Non-pigmented ciliary epithelial cell (primary cell): ENCODE data around the gene DNAJC16.
A peak's percentile ranks its signal among the peaks of the same experiment; 100 is the strongest.
"Not testable (repeated sequence)": the region's sequence is repeated elsewhere in the genome, so short reads cannot be mapped to it uniquely, and the experiment has no call there.

Experiments
- DNase-seq: peaks from one replicate; pipeline ENCODE4 v3.0.0-alpha.2; 2010; ENCODE audit warnings: low read depth

Gene DNAJC16

GRCh38 chr1:15583016-15583706, 56.5 kb downstream of the DNAJC16 start:
- no peak for DNase-seq

- no peak for DNase-seq
These were observed 58.1 kb downstream of the DNAJC16 start, which contains the start of gene AGMAT for GRCh38 chr1:15584489-15585363. TSS of gene AGMAT (minus strand) at chr1:15585051. CDS start at chr1:15584967, 84 bp downstream.

DNA sequence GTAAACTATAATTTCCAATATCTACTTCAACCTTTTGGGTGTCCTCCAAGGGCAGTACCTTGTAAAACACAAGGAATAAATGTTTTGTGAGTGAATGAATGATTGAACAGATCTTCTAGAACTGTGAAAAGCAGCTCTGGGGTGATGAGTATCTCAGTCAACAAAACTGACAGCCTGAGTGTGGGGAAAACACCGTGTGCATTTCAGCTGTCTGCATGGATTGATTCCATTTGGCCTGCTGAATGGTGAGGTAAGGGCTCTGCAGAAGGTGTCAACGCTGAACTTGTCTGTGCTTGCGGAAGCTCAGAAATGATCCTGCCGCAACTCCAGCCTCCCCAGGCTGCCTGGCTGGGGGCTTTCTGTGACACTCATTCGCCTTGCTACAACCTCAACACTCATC, 65.6 kb downstream of the DNAJC16 start:
- DNase-seq: no peak

DNA sequence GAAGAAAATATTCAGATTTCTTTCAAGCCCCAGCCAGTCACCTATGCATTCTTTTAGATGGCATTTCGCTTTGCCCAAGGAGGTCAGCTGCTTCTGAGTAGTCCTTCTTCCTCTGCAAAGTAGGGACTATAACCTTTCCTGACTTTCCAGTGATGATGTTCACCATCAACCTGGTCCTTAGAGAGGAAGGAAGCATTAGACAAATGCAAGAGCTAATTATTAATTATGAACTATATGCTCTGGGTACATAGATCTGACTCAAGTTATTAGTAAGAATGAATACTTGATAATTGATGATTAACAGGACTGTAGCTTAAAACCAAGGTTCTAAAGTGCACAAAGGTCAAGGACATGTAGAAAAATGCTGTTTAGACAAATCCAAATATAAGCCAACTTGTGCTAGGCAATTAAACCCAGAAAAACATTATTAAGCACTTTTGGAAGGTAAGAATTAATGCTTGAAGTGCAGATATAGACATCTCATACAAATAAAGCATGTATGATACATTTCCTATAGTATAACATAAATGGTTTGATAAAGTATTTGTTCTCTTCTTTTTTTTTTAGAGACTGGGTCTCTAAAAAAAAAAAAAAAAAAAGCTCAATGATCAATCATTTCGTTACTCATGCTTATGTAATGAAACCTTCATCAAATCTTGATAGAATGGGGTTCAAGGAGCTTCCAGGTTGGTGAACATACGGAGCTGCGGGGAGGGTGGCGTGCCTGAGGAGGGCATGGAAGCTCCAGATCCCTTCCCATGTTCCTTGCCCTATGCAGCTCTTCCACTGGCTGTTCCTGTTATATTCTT, 69.4 kb downstream of the DNAJC16 start:
- DNase-seq: no peak

DNA sequence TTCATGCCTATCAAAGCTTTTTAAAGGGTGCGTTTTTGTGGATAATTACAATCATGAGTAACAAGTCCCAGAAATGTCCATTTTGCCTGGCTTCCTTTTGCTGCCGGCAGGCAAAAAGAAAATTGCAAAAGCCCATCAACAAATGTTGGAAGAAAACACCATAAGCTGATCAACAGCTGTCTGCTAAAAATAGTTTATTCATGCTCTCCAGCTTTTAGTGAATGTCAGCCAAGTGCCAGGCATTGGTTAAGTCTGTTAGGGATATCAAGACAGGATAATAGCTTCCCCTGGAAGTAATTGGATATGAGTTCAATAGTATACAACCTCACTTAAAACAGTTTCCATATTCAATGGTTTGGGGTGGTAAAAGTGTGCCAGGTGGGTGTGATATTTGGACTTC, 71.8 kb downstream of the DNAJC16 start:
- no peak for DNase-seq

DNA sequence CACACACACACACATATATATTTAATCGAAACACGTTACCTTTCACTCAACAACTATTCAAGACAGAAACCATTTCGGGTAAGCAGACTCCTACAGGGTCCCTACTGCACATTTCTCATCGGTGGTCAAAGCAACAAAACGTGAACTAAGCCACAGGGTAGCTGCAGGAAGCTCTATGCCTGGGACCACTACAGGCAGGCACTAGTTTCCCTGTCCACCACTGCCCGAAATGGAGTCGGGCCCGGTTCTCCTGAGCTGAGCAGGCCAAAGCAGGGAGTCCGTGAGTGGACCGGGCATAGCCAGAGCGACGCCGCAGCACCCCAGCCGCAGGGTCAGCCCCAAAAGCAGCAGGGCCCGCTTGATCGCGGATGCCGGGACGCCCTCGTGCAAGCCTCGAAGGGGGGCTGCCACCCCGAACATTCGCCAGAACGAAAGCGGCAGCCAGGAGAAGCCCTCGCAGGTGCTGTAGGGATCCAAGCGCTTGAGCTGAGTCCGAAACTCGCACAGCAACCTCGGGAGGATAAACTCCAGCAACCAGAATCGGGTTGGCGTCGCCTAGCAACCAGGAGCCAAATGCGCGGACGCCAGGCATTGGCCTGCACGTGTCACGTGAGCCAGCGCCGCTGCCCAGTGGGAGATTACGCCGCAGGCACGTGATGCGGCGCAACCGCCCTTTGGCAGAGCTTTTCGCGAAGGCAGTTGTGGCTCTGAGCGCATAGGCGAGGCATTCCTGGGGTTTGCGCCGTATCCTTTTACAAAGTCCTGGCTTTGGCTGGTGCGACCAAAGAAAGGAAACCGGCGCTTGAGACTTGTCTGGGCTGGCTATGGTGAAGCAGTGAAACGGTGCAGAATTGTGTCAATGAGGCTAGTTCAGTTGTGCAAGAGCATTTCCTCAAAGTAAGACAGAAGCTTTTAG, 76.7 kb downstream of the DNAJC16 start:
- DNase-seq: peak; percentile 85

GRCh38 chr1:15603966-15604282, 77.3 kb downstream of the DNAJC16 start:
- DNase-seq: not testable (repeated sequence)

GRCh38 chr1:15604400-15604799, 77.8 kb downstream of the DNAJC16 start:
- not testable (repeated sequence) for DNase-seq

DNA sequence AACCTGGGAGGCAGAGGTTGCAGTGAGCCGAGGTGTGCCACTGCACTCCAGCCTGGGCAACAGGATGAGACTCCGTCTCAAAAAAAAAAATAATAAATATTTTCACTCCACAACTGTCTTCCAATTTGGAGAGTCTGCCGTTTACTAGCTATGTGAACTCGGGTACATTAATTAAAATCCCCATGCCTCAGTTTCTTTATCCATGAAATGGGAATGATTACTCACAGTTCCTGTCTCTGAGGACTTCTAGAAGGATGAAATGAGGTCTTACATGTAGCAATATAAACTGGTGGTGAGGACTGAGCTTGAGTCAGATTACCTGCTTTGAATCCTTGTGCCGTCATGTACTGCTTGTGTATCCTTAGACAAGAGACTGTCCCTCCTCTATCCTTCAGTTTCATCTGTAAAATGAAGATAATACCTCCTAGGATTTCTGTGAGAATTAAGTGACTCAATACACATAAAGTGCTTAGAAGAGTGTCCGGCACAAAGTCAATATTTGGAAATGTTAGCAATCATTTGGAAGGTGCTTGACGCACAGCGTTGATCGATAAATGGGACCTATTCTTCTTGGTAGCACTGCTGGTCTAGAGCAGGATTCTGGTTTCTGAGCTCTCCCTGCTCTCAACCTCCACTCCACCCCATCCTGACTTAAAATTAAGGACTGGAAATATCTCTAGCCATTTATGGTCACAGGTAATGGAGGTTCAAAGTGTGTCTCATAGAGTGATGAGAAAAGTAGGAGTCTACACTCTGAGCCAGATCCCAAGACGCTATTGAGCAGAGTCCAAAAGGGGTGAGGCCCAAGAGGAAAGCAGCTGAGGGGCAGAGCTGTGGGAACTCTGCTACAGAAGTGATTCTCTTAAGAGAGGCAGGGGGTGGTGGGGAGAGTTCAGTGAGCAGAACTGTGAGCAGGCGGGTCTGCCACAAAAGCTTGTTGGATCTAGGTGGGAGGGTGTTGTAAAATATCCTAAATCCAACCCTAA, 79.0 kb downstream of the DNAJC16 start:
- no peak for DNase-seq

- DNase-seq: no peak
These were observed 83.0 kb downstream of the DNAJC16 start for GRCh38 chr1:15609631-15610030.

GRCh38 chr1:15610167-15610566, 83.5 kb downstream of the DNAJC16 start:
- DNase-seq: no peak

DNA sequence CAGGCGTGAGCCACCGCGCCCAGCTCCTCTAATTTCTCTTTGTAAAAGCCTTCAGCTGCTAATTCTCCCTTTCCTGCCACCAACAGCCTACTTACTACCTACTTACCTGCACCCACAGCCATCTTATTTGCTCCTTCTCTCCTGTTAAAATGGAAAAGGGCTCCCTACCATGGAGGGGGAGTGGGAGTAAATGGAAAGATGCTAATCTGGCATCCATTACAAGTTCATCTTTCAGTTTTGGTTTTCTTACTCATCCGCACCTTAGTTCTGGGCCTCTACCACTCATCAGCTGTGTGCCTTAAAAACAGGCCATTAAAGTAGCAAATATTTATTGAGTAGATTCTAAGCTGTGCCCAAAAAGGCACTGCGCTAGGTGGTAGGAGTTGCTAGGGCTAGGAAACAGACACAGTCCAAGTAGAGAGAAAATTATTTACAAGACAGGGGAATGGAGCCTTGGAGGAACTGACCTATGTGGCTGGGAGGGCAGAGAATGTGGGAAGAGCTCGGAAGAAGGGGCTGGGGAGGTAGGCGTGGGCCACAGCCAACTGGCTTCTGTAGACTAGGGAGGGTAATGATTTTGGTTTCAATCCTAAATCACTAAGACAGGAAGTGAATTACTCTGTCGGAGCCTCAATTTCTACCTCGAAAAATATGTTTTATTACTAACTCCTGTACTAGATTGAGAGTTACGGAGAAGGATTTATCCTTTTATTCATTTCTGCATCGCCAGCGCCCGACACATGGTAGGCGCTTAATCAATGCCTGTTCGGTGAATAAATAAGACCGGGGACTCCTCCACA, 89.9 kb downstream of the DNAJC16 start:
- no peak for DNase-seq

DNA sequence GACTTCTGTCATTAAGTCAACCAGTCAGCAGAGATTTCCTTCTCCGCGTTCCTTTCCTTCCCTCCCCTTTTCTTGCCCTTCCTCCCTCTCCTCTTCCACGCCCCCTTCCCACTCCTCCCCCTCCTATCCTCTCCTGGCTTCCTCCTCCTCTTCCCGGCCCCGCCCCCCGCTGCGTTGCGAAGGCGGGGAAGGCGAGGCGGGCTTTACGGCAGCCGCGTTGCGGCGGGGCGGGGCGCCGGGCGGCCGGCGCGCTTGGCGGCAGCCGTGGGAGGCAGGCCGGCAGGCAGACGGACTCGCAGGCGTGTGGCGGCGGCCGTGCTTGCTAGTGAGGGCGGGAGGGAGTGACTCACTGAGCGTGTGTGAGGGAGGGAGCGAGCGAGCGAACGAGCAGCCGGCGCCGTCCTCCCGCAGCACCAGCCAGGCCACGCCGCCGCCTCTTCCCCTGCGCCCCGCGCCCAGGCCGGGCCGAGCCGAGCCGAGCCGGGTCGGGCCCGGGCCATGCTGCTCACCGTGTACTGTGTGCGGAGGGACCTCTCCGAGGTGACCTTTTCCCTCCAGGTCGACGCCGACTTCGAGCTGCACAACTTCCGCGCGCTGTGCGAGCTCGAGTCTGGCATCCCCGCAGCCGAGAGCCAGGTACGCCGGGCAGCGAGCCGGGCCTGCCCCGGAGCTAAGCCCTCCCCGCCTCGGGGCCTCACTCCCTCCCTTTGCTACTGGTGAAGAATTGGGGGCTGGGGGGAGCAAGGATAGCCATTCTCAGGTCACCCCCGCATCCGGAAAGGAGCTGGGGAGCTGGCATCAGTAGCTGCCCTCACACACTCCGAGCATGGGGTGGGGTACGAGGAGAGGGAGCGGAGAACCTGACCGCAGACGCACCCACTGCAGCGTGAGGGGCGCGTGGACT, 90.8 kb downstream of the DNAJC16 start, which contains the start of gene DDI2:
TSS of gene DDI2 (plus strand) at position 286 of the 904 bp plus-strand sequence. CDS start at position 499, 213 bp downstream.
- DNase-seq: peak; percentile 93

DNA sequence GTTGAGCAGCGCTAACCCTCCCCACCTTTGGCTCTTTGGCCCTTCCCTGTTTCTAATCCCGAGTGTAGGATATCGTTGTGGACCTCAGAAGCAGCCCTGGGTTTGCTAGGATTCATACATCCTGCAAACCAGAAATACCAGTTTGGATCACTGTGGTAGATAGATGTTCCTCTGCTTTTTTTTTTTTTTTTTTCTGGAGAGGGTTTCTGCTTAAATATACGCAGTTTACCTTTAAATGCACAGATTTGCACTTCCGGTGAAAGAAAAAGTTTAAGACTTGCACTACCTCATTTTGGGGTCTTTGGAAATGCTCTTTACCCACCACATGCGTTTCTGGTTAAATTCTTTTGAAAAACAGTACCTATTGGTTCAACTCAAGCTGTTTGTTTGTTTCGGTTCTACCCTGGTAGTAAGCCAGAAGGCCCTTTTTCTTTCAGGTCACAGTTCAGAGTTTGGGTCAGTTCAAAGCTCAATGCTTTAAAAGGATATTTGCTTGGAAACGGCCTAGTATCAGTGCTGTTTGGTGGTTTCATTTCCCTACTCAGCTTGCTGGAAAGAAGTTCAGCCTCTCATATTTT, 91.5 kb downstream of the DNAJC16 start:
- no peak for DNase-seq

DNA sequence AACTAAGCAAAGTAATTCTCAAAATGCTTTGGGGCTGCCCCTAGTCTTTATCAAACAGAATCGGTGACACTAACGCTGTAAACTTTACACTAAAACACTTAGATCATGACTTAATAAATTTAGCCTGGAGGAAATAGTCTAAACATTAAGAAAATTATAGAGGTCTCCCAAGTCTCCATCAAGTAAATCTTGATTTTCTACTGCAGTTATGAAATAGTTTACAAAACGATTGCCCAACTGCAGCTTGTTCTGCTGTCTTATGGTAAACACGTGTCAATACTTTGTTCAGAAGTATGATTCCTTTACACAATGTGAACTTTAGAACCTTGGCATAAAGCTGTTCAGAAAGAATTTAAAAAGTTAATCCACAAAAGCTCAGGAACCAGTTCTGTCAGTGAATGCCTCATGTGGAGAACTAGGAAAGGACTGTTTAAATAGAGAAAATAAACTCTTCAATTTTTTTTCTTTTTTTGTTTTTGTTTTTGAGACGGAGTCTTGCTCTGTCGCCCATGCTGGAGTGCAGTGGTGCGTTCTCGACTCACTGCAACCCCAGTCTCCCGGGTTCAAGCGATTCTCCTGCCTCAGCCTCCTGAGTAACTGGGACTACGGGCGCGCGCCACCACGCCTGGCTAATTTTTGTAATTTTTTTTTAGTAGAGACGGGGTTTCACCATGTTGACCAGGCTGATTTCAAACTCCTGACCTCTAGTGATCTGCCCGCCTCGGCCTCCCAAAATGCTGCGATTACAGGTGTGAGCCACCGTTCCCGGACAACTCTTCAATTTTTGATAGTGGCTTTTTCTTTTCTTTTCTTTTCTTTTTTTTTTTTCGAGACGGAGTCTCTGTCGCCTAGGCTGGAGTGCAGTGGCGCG, 92.2 kb downstream of the DNAJC16 start:
- no peak for DNase-seq

- DNase-seq: peak; percentile 28
These were observed 93.5 kb downstream of the DNAJC16 start for GRCh38 chr1:15620155-15620545.
